Endothelial cell of umbilical vein (primary cell): ENCODE data around the gene FHOD1. TPM values are rescaled to one million over a fixed set of nuclear protein-coding genes. Genes with fewer than 3 reads are reported as not detected.

Source experiments
- BruUV-seq: library from RNA; stranded (reverse); fragments of 400-500 nt; replicated peaks from 2 replicates; lab custom pipeline; 2021; lab: Mats Ljungman, UMichigan
- CTCF ChIA-PET: fragments of 300-600, 350-600 bp; sonication (Branson Sonifier 250); formaldehyde crosslinking; loops from one replicate; lab custom pipeline; 2021; ENCODE audit warnings: antibody characterized with exemption, inconsistent platforms; lab: Charles Lee
- POLR2A ChIA-PET: fragments of 300-600, 350-600 bp; sonication (Branson Sonifier 250); formaldehyde crosslinking; loops from one replicate; lab custom pipeline; 2021; ENCODE audit warnings: antibody characterized with exemption, inconsistent platforms; lab: Charles Lee
- DNase-seq: peaks from one replicate; pipeline ENCODE4 v3.0.0-alpha.2; 2011; ENCODE audit warnings: low read depth, low spot score
- FAIRE-seq: peaks from 2 replicates; lab custom pipeline; 2011; peaks lifted over from hg19 to GRCh38; lab: Jason Lieb, UNC
- H2AFZ ChIP-seq: 2 replicates; pipeline ENCODE4 v1.6.0; 2012; ENCODE audit warnings: low read depth, low read length, control low read depth, inconsistent platforms
- H3K27ac ChIP-seq: 2 replicates; pipeline ENCODE4 v1.5.1; 2011; ENCODE audit warnings: low read depth, mild to moderate bottlenecking, control low read depth, low read length, moderate library complexity; ENCODE audit not compliant: insufficient read depth
- H3K27me3 ChIP-seq, 2 experiments: 2 replicates each; pipeline versions ENCODE4 v1.6.0 to v1.6.1; 2011; ENCODE audit warnings: low read length in 2 of 2, mixed read lengths in 1 of 2; ENCODE audit not compliant: control insufficient read depth in 2 of 2, insufficient read depth in 2 of 2
- H3K36me3 ChIP-seq, 2 experiments: 2 replicates in 1 of 2; 3 replicates in 1 of 2; pipeline ENCODE4 v1.5.1; 2011; ENCODE audit warnings: low read length in 2 of 2, mild to moderate bottlenecking in 1 of 2, moderate library complexity in 1 of 2; ENCODE audit not compliant: control insufficient read depth in 2 of 2, insufficient read depth in 2 of 2; ENCODE audit errors: extremely low read depth in 1 of 2
- H3K4me1 ChIP-seq: 3 replicates; pipeline ENCODE4 v1.5.1; 2011; ENCODE audit warnings: mild to moderate bottlenecking, low read length; ENCODE audit not compliant: control insufficient read depth, insufficient read depth; ENCODE audit errors: extremely low read depth
- H3K4me2 ChIP-seq: 2 replicates; pipeline ENCODE4 v1.6.1; 2011; ENCODE audit warnings: low read length, control low read depth, mixed read lengths; ENCODE audit not compliant: insufficient read depth
- H3K4me3 ChIP-seq, 3 experiments: fragments of 200-600 bp in 1 of 3; sonication (generic), shearing (Covaris generic) in 1 of 3; replicated peaks in 1 of 3; 2 replicates each; pipeline ENCODE4 v1.5.1; 2011 to 2016; ENCODE audit warnings: control low read depth in 3 of 3, low read length in 3 of 3, mild to moderate bottlenecking in 2 of 3, inconsistent platforms in 1 of 3, low read depth in 1 of 3, moderate library complexity in 1 of 3; ENCODE audit not compliant: insufficient read depth in 1 of 3
- H3K79me2 ChIP-seq: 2 replicates; pipeline ENCODE4 v1.6.0; 2012; ENCODE audit warnings: low read length, inconsistent platforms; ENCODE audit not compliant: control insufficient read depth, insufficient read depth
- H3K9ac ChIP-seq: replicated peaks from 2 replicates; pipeline ENCODE3; 2011; ENCODE audit warnings: low read length, control low read depth; ENCODE audit not compliant: insufficient read depth; ENCODE audit errors: extremely low read depth
- H3K9me1 ChIP-seq: replicated peaks from 3 replicates; pipeline ENCODE4 v1.6.0; 2011; ENCODE audit warnings: mild to moderate bottlenecking, low read length; ENCODE audit not compliant: control insufficient read depth, insufficient read depth; ENCODE audit errors: extremely low read depth
- H3K9me3 ChIP-seq: replicated peaks from 2 replicates; pipeline ENCODE4 v1.5.1; 2012; ENCODE audit warnings: low read length, inconsistent platforms; ENCODE audit not compliant: control insufficient read depth, insufficient read depth
- H4K20me1 ChIP-seq: replicated peaks from 2 replicates; pipeline ENCODE3; 2011; ENCODE audit warnings: mild to moderate bottlenecking, low read length; ENCODE audit not compliant: control insufficient read depth, insufficient read depth; ENCODE audit errors: extremely low read depth
- CTCF ChIP-seq, 2 donors: IDR thresholded peaks; 1 replicate in 1 of 2; 2 replicates in 1 of 2; pipeline ENCODE4 v1.5.1; 2011; ENCODE audit warnings: low read length in 2 of 2, mild to moderate bottlenecking in 2 of 2, moderate library complexity in 2 of 2, control low read depth in 1 of 2, inconsistent platforms in 1 of 2, low read depth in 1 of 2; ENCODE audit not compliant: insufficient read depth in 1 of 2; ENCODE audit errors: extremely low read depth in 1 of 2
- EZH2 ChIP-seq: IDR thresholded peaks from 2 replicates; pipeline ENCODE4 v1.6.1; 2012; ENCODE audit warnings: borderline replicate concordance, low read depth, mild to moderate bottlenecking, moderate library complexity, low read length, inconsistent platforms; ENCODE audit not compliant: severe bottlenecking
- FOS ChIP-seq: IDR thresholded peaks from 2 replicates; pipeline ENCODE4 v1.6.1; 2011; ENCODE audit warnings: mild to moderate bottlenecking, low read length, moderate library complexity, borderline replicate concordance; ENCODE audit not compliant: insufficient read depth
- GATA2 ChIP-seq: IDR thresholded peaks from 2 replicates; pipeline ENCODE4 v1.7.0; 2011; ENCODE audit warnings: low read depth, mild to moderate bottlenecking, moderate library complexity, mixed read lengths, low read length; ENCODE audit not compliant: insufficient read length, insufficient read depth
- JUN ChIP-seq: IDR thresholded peaks from 2 replicates; pipeline ENCODE4 v1.6.1; 2011; ENCODE audit warnings: borderline replicate concordance, low read depth; ENCODE audit not compliant: insufficient read length, insufficient read depth
- MAX ChIP-seq: IDR thresholded peaks from 2 replicates; pipeline ENCODE4 v1.6.1; 2011; ENCODE audit not compliant: insufficient read depth, insufficient read length
- MYC ChIP-seq: IDR thresholded peaks from one replicate; pipeline ENCODE4 v1.6.1; 2011; ENCODE audit warnings: mild to moderate bottlenecking, low read depth, low read length
- POLR2A ChIP-seq: IDR thresholded peaks from 2 replicates; pipeline ENCODE4 v1.6.1; 2012; ENCODE audit warnings: low read depth, mild to moderate bottlenecking, control low read depth, low read length
- POLR2AphosphoS5 ChIP-seq: IDR thresholded peaks from 2 replicates; pipeline ENCODE4 v1.6.1; 2012; ENCODE audit warnings: low read depth, mild to moderate bottlenecking, control low read depth, low read length, moderate library complexity; ENCODE audit not compliant: insufficient read depth
- dilution Hi-C: fragments of 300-500 bp; cut with MboI; formaldehyde crosslinking; loops from one replicate; pipeline ENCODE4 v1.15.0; 2019; ENCODE audit warnings: low sequenced_read_pairs; ENCODE audit not compliant: extremely low pct_ligation_motif_present
- intact Hi-C: fragments of 100-400 bp; cut with micrococcal nuclease; formaldehyde crosslinking; loops from one replicate; pipeline ENCODE4 v1.10.0; 2022
- polyA plus RNA-seq, 4 experiments: library from polyadenylated mRNA; depleted of rRNA in 3 of 4; stranded (reverse) in 3 of 4; unstranded in 1 of 4; fragments of >200 nt; gene quantifications; 2 replicates each; pipeline versions ENCODE4 v1.2.1 to v1.2.3, GENCODE V29; 2011 to 2012; ENCODE audit warnings: missing spikeins in 1 of 4
- total RNA-seq: library from RNA; stranded (reverse); gene quantifications from 2 replicates; pipeline ENCODE4 v1.2.3, GENCODE V29; 2021

The FHOD1 gene
- total and polyA plus RNA-seq, 2 donors (not counting 3 experiments of a cell fraction or from before 2014, with no cell fraction given), result 63.6 to 124 TPM

- Histone ChIP-seq H4K20me1 (no peaks in the 10 kb centered on the region), H3K9ac (no peak overlapping the region), H3K9me3 (no peaks in the 10 kb centered on the region), H3K4me3 (no peak overlapping the region), H2AFZ (no peak overlapping the region), H3K36me3 (peaks cover 0 to 21% of the 10 kb centered on the region in 2 experiments), H3K27me3 (no peaks in the 10 kb centered on the region), H3K4me2 (no peak overlapping the region), H3K79me2 (no peaks in the 10 kb centered on the region), H3K27ac (no peak overlapping the region), H3K4me1 (no peaks in the 10 kb centered on the region), H3K9me1 (no peaks in the 10 kb centered on the region)
- dilution Hi-C loops, result no loop called here
- no peak for DNase-seq
- POLR2A ChIA-PET, result no interaction called here
- no TSS peak for BruUV-seq
- no peak for FAIRE-seq
- intact Hi-C loops, result no loop called here
- TF ChIP-seq POLR2AphosphoS5, result no peak
- no peak for TF ChIP-seq MAX
- no peak for TF ChIP-seq GATA2
- TF ChIP-seq CTCF (IDR thresholded peaks at IDR 0.05; ENCODE audit: extremely low read depth in 1 of 2, insufficient read depth in 1 of 2, low read depth in 1 of 2, low read length in 2 of 2), result no peak
- no peak for TF ChIP-seq JUN
- TF ChIP-seq EZH2, result no peak
- no peak for TF ChIP-seq POLR2A
- TF ChIP-seq FOS, result no peak
- no peak for TF ChIP-seq MYC
- CTCF ChIA-PET, result interaction anchor here (0.9 kb wide), 1 partner anchor 9 kb away, joined by 3 read pairs; no protein-coding TSS in a partner anchor
Observed at GRCh38 chr16:67206838-67207248, 40.4 kb downstream of the FHOD1 start.
